ENCODE data around the gene SPRTN.

- TF ChIP-seq EZH2 (IDR thresholded peaks at IDR 0.05), result no peak
- TF ChIP-seq POLR2AphosphoS5 (IDR thresholded peaks at IDR 0.05; ENCODE audit: borderline replicate concordance, low read depth, low read length), result no peak
- TF ChIP-seq FOXP2 (optimal IDR thresholded peaks at IDR 0.05; ENCODE audit: control extremely low read depth, extremely low read length, insufficient read depth), result no peak
These were observed 60.0 kb downstream of the SPRTN start for GRCh38 chr1:231397886-231398671.
